Measurements from ENCODE around the gene TRAPPC3.

The TRAPPC3 gene

GRCh38 chr1:36164361-36164760, 15.1 kb upstream of the TRAPPC3 start:
- DNase-seq (ENCODE audit: low read depth): no peak
- H3K4me3 ChIP-seq (ENCODE audit: low read length): no peak overlapping the region
- no peak for TF ChIP-seq CTCF (conservative IDR thresholded peaks at IDR 0.05; ENCODE audit: low read length)

- TF ChIP-seq CTCF (conservative IDR thresholded peaks at IDR 0.05; ENCODE audit: low read length): no peak
- H3K4me3 ChIP-seq (ENCODE audit: low read length): no peak overlapping the region
- no peak for DNase-seq (ENCODE audit: low read depth)
These were observed 14.1 kb upstream of the TRAPPC3 start for GRCh38 chr1:36163426-36163825.

- no peak overlapping the region for H3K4me3 ChIP-seq (ENCODE audit: low read length)
- TF ChIP-seq CTCF (conservative IDR thresholded peaks at IDR 0.05; ENCODE audit: low read length): no peak
- no peak for DNase-seq (ENCODE audit: low read depth)
These were observed 13.5 kb upstream of the TRAPPC3 start for GRCh38 chr1:36162680-36163239.

GRCh38 chr1:36161641-36162531, 12.6 kb upstream of the TRAPPC3 start:
- no peak for DNase-seq (ENCODE audit: low read depth)
- peak overlapping the region; percentile 56 for H3K4me3 ChIP-seq (ENCODE audit: low read length)
- TF ChIP-seq CTCF (conservative IDR thresholded peaks at IDR 0.05; ENCODE audit: low read length): no peak

GRCh38 chr1:36160949-36161485, 11.7 kb upstream of the TRAPPC3 start:
- peak overlapping the region; percentile 56 for H3K4me3 ChIP-seq (ENCODE audit: low read length)
- peak; percentile 46 for TF ChIP-seq CTCF (conservative IDR thresholded peaks at IDR 0.05; ENCODE audit: low read length)
- DNase-seq (ENCODE audit: low read depth): peak; percentile 79

- H3K4me3 ChIP-seq (ENCODE audit: low read length): peak overlapping the region; percentile 56
- TF ChIP-seq CTCF (conservative IDR thresholded peaks at IDR 0.05; ENCODE audit: low read length): no peak
- DNase-seq (ENCODE audit: low read depth): no peak
These were observed 11.2 kb upstream of the TRAPPC3 start for GRCh38 chr1:36160388-36160948.
